K562 (cell line): Measurements from ENCODE around the gene HOATZ. TPM values are rescaled to one million over a fixed set of nuclear protein-coding genes. Genes with fewer than 3 reads are reported as not detected.

Source experiments
- ATAC-seq: fragments of 200-7000 bp; cut with Tn5 transposase; 3 replicates; pipeline ENCODE4 v1.9.1; 2020; ENCODE audit warnings: moderate library complexity
- BruUV-seq: library from RNA; stranded (reverse); fragments of 400-500 nt; replicated peaks from 2 replicates; lab custom pipeline; 2021; lab: Mats Ljungman, UMichigan
- CTCF ChIA-PET: fragments of 300-600 bp; formaldehyde crosslinking; extraction: SDS; loops from one replicate; lab custom pipeline; 2021; ENCODE audit warnings: low intra/inter-chr PET ratio; lab: Yijun Ruan, JAX
- POLR2A ChIA-PET: fragments of 300-600, 350-650 bp; sonication (Branson Sonifier 250); formaldehyde crosslinking; extraction: SDS; loops from one replicate; lab custom pipeline; 2021; ENCODE audit warnings: antibody characterized with exemption, inconsistent platforms; lab: Yijun Ruan, JAX
- DNase-seq, 4 experiments: peaks; one replicate each; pipeline versions ENCODE4 v3.0.0 to v3.0.0-alpha.2; 2011 to 2018; ENCODE audit warnings: low spot score in 3 of 4, mixed read lengths in 3 of 4; ENCODE audit errors: extremely low read depth in 1 of 4
- FAIRE-seq: peaks from 2 replicates; lab custom pipeline; 2011; peaks lifted over from hg19 to GRCh38; lab: Jason Lieb, UNC
- H2AFZ ChIP-seq: 2 replicates; pipeline ENCODE4 v1.6.0; 2011; ENCODE audit warnings: low read depth, low read length, control low read depth, inconsistent platforms
- H3K27ac ChIP-seq: fragments of 200-600 bp; 3 replicates; pipeline ENCODE4 v1.8.0; 2011; ENCODE audit warnings: low read depth, mild to moderate bottlenecking, control low read depth, inconsistent platforms, low read length, moderate library complexity, mixed read lengths; ENCODE audit errors: extremely low read depth
- H3K27me3 ChIP-seq, 2 experiments: fragments of 300-600 bp in 1 of 2; 2 replicates in 1 of 2; 3 replicates in 1 of 2; pipeline versions ENCODE4 v1.6.0 to v1.8.0; 2011; ENCODE audit warnings: inconsistent platforms in 2 of 2, low read length in 2 of 2, mild to moderate bottlenecking in 1 of 2, mixed read lengths in 1 of 2, moderate library complexity in 1 of 2; ENCODE audit not compliant: control insufficient read depth in 2 of 2, insufficient read depth in 2 of 2
- H3K36me3 ChIP-seq: fragments of 300-600 bp; 3 replicates; pipeline ENCODE4 v1.8.0; 2011; ENCODE audit warnings: mild to moderate bottlenecking, low read length, inconsistent platforms; ENCODE audit not compliant: control insufficient read depth, insufficient read depth
- H3K4me1 ChIP-seq, 2 experiments: fragments of 200-600 bp in 1 of 2; replicated peaks in 1 of 2; 2 replicates in 1 of 2; 3 replicates in 1 of 2; pipeline versions ENCODE4 v1.5.1 to v1.8.0; 2011; ENCODE audit warnings: inconsistent platforms in 2 of 2, low read length in 2 of 2, mild to moderate bottlenecking in 1 of 2, mixed read lengths in 1 of 2, moderate library complexity in 1 of 2; ENCODE audit not compliant: control insufficient read depth in 2 of 2, insufficient read depth in 2 of 2
- H3K4me2 ChIP-seq: 2 replicates; pipeline ENCODE4 v1.6.1; 2011; ENCODE audit warnings: low read length, control low read depth, inconsistent platforms, mixed read lengths; ENCODE audit not compliant: insufficient read depth
- H3K4me3 ChIP-seq: fragments of 200-600 bp; sonication (generic), shearing (Covaris generic); 2 replicates; pipeline ENCODE4 v1.5.1; 2016; ENCODE audit warnings: control low read depth, inconsistent platforms
- H3K79me2 ChIP-seq: fragments of 200-600 bp; 3 replicates; pipeline ENCODE4 v1.8.0; 2011; ENCODE audit warnings: low read length, inconsistent platforms; ENCODE audit not compliant: control insufficient read depth, insufficient read depth
- H3K9ac ChIP-seq, 2 experiments: 2 replicates each; pipeline versions ENCODE4 v1.6.0 to v1.6.1; 2011; ENCODE audit warnings: low read depth in 2 of 2, low read length in 2 of 2, control low read depth in 1 of 2, inconsistent platforms in 1 of 2, mild to moderate bottlenecking in 1 of 2, mixed read lengths in 1 of 2; ENCODE audit not compliant: insufficient read depth in 1 of 2
- H3K9me1 ChIP-seq: one replicate; pipeline ENCODE4 v1.6.0; 2011; ENCODE audit warnings: inconsistent platforms, mild to moderate bottlenecking, low read length, moderate library complexity; ENCODE audit not compliant: control insufficient read depth, insufficient read depth
- H3K9me3 ChIP-seq: replicated peaks from 2 replicates; pipeline ENCODE4 v1.5.1; 2011; ENCODE audit warnings: low read depth, low read length, inconsistent platforms; ENCODE audit not compliant: control insufficient read depth, insufficient read depth
- H4K20me1 ChIP-seq: replicated peaks from 2 replicates; pipeline ENCODE4 v1.6.1; 2011; ENCODE audit warnings: low read length, inconsistent platforms, mixed read lengths; ENCODE audit not compliant: control insufficient read depth, insufficient read depth
- BRF1 ChIP-seq: IDR thresholded peaks from 3 replicates; pipeline ENCODE4 v1.6.1; 2011; ENCODE audit warnings: borderline replicate concordance, mild to moderate bottlenecking; ENCODE audit not compliant: insufficient read length; ENCODE audit errors: extremely low read depth
- KDM5B ChIP-seq: fragments of 200-600 bp; sonication (generic); IDR thresholded peaks from 2 replicates; pipeline ENCODE4 v1.6.1; 2012; ENCODE audit warnings: low read depth, mild to moderate bottlenecking, moderate library complexity, low read length, control low read depth, inconsistent platforms; ENCODE audit not compliant: insufficient replicate concordance
- MIER1 ChIP-seq: fragments of 450-650 bp; IDR thresholded peaks from 2 replicates; pipeline ENCODE4 v1.6.1; 2016; ENCODE audit warnings: antibody characterized with exemption, mild to moderate bottlenecking, low read depth
- ZNF699 ChIP-seq: fragments of 250-450 bp; sonication (Bioruptor Pico); IDR thresholded peaks from 2 replicates; pipeline ENCODE4 v1.8.0; 2021; ENCODE audit warnings: mild to moderate bottlenecking, moderate library complexity; ENCODE audit not compliant: insufficient replicate concordance
- WGBS: fragments of 100-300 bp; shearing (Covaris generic); methylation state at CpG from one replicate; pipeline ENCODE4 v1.1.6; 2016; ENCODE audit warnings: low coverage, mixed read lengths; ENCODE audit not compliant: insufficient coverage; ENCODE audit errors: missing lambda C conversion rate; 5-methylcytosine and 5-hydroxymethylcytosine counted together
- in situ Hi-C: fragments of 300-500 bp; cut with MboI; formaldehyde crosslinking; loops from 4 replicates; pipeline ENCODE4 v1.15.0; 2018; ENCODE audit warnings: inconsistent platforms, mixed read lengths
- intact Hi-C: fragments of 100-400 bp; cut with micrococcal nuclease; formaldehyde crosslinking; loops from 2 replicates; pipeline ENCODE4 v1.14.2; 2022
- polyA plus RNA-seq, 8 experiments: library from polyadenylated mRNA; depleted of rRNA in 4 of 8; stranded (reverse) in 5 of 8; unstranded in 3 of 8; fragments of >200 nt; fragmentation: Nextera tagmentation in 2 of 8; fragmentation: Illumina TruSeq in 1 of 8; extraction: Ambion mirVana in 2 of 8; extraction: Trizol in 1 of 8; gene quantifications; 2 replicates each; pipeline versions ENCODE4 v1.2.1 to v1.2.3, GENCODE V29; 2011 to 2014; ENCODE audit warnings: inconsistent platforms in 1 of 8, missing spikeins in 1 of 8
- total RNA-seq, 7 experiments: library from RNA; depleted of rRNA in 6 of 7; stranded (reverse); fragments of >200 nt in 6 of 7; fragmentation: Illumina TruSeq in 2 of 7; extraction: Trizol in 2 of 7; gene quantifications; 2 replicates each; pipeline versions ENCODE4 v1.2.1 to v1.2.3, GENCODE V29; 2011 to 2021; ENCODE audit warnings: low replicate concordance in 1 of 7
- TF ChIP-seq, protein P1 (sequence below): IDR thresholded peaks from 3 replicates; pipeline ENCODE4 v1.6.1; 2011; ENCODE audit warnings: borderline replicate concordance, mild to moderate bottlenecking, moderate library complexity; ENCODE audit not compliant: insufficient read length; ENCODE audit errors: extremely low read depth

The HOATZ gene
- total and polyA plus RNA-seq, 9 of the 15 experiments (the other 6 are each of a cell fraction or from before 2014, with no cell fraction given): not detected

GRCh38 chr11:111548525-111548924 lies 33.9 kb downstream of the HOATZ start:
- H3K4me3 ChIP-seq: no peak overlapping the region
- in situ Hi-C loops (no loop called here), intact Hi-C loops (no loop called here)
- ATAC-seq (no peak), FAIRE-seq (no peak), DNase-seq (no peak)
- no peaks in the 10 kb centered on the region for H3K79me2 ChIP-seq
- ChIA-PET POLR2A (interaction anchor here (0.6 kb wide), 1 partner anchor 227 kb away, joined by 4 read pairs; no protein-coding TSS in a partner anchor), CTCF (no interaction called here)
- H3K4me1 ChIP-seq: no peaks in the 10 kb centered on the region
- H3K27me3 ChIP-seq: peaks cover 9 to 23% of the 10 kb centered on the region in 2 experiments; a peak in 4 of 5 replicates
- no peaks in the 10 kb centered on the region for H3K9me3 ChIP-seq
- 0% methylated on average over 2 of the region's 2 CpGs for WGBS
- no peak for TF ChIP-seq ZNF699 (CRISPR knock-in tag)
- TF ChIP-seq BRF1: no peak
- no peak for TF ChIP-seq KDM5B
- TF ChIP-seq MIER1: no peak
- TF ChIP-seq, protein P1, sequence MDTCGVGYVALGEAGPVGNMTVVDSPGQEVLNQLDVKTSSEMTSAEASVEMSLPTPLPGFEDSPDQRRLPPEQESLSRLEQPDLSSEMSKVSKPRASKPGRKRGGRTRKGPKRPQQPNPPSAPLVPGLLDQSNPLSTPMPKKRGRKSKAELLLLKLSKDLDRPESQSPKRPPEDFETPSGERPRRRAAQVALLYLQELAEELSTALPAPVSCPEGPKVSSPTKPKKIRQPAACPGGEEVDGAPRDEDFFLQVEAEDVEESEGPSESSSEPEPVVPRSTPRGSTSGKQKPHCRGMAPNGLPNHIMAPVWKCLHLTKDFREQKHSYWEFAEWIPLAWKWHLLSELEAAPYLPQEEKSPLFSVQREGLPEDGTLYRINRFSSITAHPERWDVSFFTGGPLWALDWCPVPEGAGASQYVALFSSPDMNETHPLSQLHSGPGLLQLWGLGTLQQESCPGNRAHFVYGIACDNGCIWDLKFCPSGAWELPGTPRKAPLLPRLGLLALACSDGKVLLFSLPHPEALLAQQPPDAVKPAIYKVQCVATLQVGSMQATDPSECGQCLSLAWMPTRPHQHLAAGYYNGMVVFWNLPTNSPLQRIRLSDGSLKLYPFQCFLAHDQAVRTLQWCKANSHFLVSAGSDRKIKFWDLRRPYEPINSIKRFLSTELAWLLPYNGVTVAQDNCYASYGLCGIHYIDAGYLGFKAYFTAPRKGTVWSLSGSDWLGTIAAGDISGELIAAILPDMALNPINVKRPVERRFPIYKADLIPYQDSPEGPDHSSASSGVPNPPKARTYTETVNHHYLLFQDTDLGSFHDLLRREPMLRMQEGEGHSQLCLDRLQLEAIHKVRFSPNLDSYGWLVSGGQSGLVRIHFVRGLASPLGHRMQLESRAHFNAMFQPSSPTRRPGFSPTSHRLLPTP: no peak
- no peaks in the 10 kb centered on the region for H3K9me1 ChIP-seq
- no peak overlapping the region for H3K9ac ChIP-seq
- H4K20me1 ChIP-seq: no peaks in the 10 kb centered on the region
- H3K36me3 ChIP-seq: no peaks in the 10 kb centered on the region
- no peak overlapping the region for H2AFZ ChIP-seq
- no peak overlapping the region for H3K27ac ChIP-seq
- no peak overlapping the region for H3K4me2 ChIP-seq
- no TSS peak for BruUV-seq
